ENCODE data around the gene SRSF3. TPM values are rescaled to one million over a fixed set of nuclear protein-coding genes. Genes with fewer than 3 reads are reported as not detected.
A peak's percentile ranks its signal among the peaks of the same experiment; 100 is the strongest.

The SRSF3 gene
- total and polyA plus RNA-seq, 9 of the 15 experiments (the other 6 are each of a cell fraction or from before 2014, with no cell fraction given): 337 to 1,200 (median 518) TPM

DNA sequence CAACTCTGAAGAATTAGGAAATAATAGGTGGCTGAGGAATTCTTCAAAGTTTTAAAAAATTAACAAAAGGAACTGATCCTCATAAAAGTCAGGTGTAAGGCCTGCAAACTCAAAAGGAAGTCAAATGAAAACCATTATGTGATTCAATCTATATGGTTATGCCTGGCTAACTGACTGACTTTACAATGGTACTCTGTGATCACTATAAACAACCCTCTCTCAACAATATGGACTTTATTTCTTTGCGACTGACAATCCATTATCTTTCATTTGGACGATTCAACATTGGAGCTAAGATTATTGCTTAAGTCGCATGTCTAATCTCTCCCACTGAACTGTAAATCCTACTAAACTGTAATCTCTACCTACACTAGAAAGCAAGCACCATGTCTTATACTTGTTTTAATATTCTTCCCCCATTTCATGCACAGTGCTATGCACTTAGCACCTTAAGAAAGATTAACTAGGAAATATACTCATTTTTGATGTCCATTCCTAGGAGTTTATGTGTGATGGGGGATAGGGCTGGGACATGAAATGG lies 48.3 kb upstream of the SRSF3 start (continued):
- TF ChIP-seq, protein P1, sequence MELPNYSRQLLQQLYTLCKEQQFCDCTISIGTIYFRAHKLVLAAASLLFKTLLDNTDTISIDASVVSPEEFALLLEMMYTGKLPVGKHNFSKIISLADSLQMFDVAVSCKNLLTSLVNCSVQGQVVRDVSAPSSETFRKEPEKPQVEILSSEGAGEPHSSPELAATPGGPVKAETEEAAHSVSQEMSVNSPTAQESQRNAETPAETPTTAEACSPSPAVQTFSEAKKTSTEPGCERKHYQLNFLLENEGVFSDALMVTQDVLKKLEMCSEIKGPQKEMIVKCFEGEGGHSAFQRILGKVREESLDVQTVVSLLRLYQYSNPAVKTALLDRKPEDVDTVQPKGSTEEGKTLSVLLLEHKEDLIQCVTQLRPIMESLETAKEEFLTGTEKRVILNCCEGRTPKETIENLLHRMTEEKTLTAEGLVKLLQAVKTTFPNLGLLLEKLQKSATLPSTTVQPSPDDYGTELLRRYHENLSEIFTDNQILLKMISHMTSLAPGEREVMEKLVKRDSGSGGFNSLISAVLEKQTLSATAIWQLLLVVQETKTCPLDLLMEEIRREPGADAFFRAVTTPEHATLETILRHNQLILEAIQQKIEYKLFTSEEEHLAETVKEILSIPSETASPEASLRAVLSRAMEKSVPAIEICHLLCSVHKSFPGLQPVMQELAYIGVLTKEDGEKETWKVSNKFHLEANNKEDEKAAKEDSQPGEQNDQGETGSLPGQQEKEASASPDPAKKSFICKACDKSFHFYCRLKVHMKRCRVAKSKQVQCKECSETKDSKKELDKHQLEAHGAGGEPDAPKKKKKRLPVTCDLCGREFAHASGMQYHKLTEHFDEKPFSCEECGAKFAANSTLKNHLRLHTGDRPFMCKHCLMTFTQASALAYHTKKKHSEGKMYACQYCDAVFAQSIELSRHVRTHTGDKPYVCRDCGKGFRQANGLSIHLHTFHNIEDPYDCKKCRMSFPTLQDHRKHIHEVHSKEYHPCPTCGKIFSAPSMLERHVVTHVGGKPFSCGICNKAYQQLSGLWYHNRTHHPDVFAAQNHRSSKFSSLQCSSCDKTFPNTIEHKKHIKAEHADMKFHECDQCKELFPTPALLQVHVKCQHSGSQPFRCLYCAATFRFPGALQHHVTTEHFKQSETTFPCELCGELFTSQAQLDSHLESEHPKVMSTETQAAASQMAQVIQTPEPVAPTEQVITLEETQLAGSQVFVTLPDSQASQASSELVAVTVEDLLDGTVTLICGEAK (IDR thresholded peaks at IDR 0.05): 0 out of 2 replicates have a peak, but pooled peaks have one; percentile 28
- TF ChIP-seq, protein P1 (CRISPR knock-in tag; IDR thresholded peaks at IDR 0.05): no peak
- TF ChIP-seq POLR2H (tag; IDR thresholded peaks at IDR 0.05; ENCODE audit: low read depth): 0 out of 2 replicates have a peak, but pooled peaks have one; percentile 19
- TF ChIP-seq HDAC1 (IDR thresholded peaks at IDR 0.05): peak in 1 of 2 experiments; percentile 23; a peak in 1 of 4 replicates
- TF ChIP-seq, protein P2, sequence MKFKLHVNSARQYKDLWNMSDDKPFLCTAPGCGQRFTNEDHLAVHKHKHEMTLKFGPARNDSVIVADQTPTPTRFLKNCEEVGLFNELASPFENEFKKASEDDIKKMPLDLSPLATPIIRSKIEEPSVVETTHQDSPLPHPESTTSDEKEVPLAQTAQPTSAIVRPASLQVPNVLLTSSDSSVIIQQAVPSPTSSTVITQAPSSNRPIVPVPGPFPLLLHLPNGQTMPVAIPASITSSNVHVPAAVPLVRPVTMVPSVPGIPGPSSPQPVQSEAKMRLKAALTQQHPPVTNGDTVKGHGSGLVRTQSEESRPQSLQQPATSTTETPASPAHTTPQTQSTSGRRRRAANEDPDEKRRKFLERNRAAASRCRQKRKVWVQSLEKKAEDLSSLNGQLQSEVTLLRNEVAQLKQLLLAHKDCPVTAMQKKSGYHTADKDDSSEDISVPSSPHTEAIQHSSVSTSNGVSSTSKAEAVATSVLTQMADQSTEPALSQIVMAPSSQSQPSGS (CRISPR knock-in tag; IDR thresholded peaks at IDR 0.05): no peak
- TF ChIP-seq, protein P3, sequence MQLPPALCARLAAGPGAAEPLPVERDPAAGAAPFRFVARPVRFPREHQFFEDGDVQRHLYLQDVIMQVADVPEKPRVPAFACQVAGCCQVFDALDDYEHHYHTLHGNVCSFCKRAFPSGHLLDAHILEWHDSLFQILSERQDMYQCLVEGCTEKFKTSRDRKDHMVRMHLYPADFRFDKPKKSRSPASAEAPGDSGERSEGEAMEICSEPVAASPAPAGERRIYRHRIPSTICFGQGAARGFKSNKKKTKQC (CRISPR knock-in tag; IDR thresholded peaks at IDR 0.05): no peak
- no peak for TF ChIP-seq YBX1 (IDR thresholded peaks at IDR 0.05)
- TF ChIP-seq TCF3 (CRISPR knock-in tag; IDR thresholded peaks at IDR 0.05): 0 out of 2 replicates have a peak, but pooled peaks have one; percentile 6
- no peak for TF ChIP-seq YY1 (IDR thresholded peaks at IDR 0.05; ENCODE audit: borderline replicate concordance in 1 of 3, control insufficient read depth in 1 of 3, extremely low read depth in 1 of 3, insufficient read depth in 3 of 3, insufficient read length in 1 of 3, insufficient replicate concordance in 2 of 3, low read depth in 1 of 3, low read length in 2 of 3)
- TF ChIP-seq, protein P4, sequence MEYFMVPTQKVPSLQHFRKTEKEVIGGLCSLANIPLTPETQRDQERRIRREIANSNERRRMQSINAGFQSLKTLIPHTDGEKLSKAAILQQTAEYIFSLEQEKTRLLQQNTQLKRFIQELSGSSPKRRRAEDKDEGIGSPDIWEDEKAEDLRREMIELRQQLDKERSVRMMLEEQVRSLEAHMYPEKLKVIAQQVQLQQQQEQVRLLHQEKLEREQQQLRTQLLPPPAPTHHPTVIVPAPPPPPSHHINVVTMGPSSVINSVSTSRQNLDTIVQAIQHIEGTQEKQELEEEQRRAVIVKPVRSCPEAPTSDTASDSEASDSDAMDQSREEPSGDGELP (CRISPR knock-in tag; IDR thresholded peaks at IDR 0.05; ENCODE audit: borderline replicate concordance): no peak
- TF ChIP-seq GTF2E2 (tag; IDR thresholded peaks at IDR 0.05): no peak
- TF ChIP-seq PHB2 (IDR thresholded peaks at IDR 0.05; ENCODE audit: low read depth): no peak
- TF ChIP-seq, protein P5, sequence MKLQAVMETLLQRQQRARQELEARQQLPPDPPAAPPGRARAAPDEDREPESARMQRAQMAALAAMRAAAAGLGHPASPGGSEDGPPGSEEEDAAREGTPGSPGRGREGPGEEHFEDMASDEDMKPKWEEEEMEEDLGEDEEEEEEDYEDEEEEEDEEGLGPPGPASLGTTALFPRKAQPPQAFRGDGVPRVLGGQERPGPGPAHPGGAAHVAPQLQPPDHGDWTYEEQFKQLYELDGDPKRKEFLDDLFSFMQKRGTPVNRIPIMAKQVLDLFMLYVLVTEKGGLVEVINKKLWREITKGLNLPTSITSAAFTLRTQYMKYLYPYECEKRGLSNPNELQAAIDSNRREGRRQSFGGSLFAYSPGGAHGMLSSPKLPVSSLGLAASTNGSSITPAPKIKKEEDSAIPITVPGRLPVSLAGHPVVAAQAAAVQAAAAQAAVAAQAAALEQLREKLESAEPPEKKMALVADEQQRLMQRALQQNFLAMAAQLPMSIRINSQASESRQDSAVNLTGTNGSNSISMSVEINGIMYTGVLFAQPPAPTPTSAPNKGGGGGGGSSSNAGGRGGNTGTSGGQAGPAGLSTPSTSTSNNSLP (IDR thresholded peaks at IDR 0.05; ENCODE audit: borderline replicate concordance, low read depth, low read length): 0 out of 2 replicates have a peak, but pooled peaks have one; percentile 28
